Subcutaneous abdominal adipose tissue (tissue), 5 donors: Measurements from ENCODE around the gene CTDSP1.

Source experiments
- H3K27ac ChIP-seq: one replicate; pipeline ENCODE4 v1.7.0; 2013; ENCODE audit warnings: low read depth, mild to moderate bottlenecking, inconsistent platforms, low read length, moderate library complexity
- H3K27me3 ChIP-seq, 5 donors: one replicate each; pipeline ENCODE4 v1.7.0; 2013; ENCODE audit warnings: low read length in 5 of 5, inconsistent platforms in 1 of 5; ENCODE audit not compliant: control insufficient read depth in 5 of 5, insufficient read depth in 4 of 5
- H3K36me3 ChIP-seq, 5 donors: one replicate each; pipeline ENCODE4 v1.7.0; 2013; ENCODE audit warnings: low read length in 5 of 5; ENCODE audit not compliant: control insufficient read depth in 5 of 5, insufficient read depth in 5 of 5
- H3K4me1 ChIP-seq, 5 donors: one replicate each; pipeline ENCODE4 v1.7.0; 2013; ENCODE audit warnings: low read length in 5 of 5, mild to moderate bottlenecking in 3 of 5, moderate library complexity in 1 of 5; ENCODE audit not compliant: control insufficient read depth in 5 of 5, insufficient read depth in 5 of 5
- H3K4me3 ChIP-seq, 5 donors: one replicate each; pipeline ENCODE4 v1.7.0; 2013; ENCODE audit warnings: low read length in 5 of 5, low read depth in 1 of 5
- H3K9ac ChIP-seq, 5 donors: one replicate each; pipeline ENCODE4 v1.7.0; 2013; ENCODE audit warnings: low read length in 5 of 5, mild to moderate bottlenecking in 4 of 5, moderate library complexity in 3 of 5
- H3K9me3 ChIP-seq, 5 donors: one replicate each; pipeline ENCODE4 v1.7.0; 2013; ENCODE audit warnings: low read length in 5 of 5; ENCODE audit not compliant: control insufficient read depth in 5 of 5
- donor health status: healthy.
- donor health status: healthy.
- donor health status: healthy.
- donor health status: healthy.
- donor health status: healthy.

The CTDSP1 gene

GRCh38 chr2:218452079-218452478 is 52.4 kb downstream of the CTDSP1 start:
- H3K4me3 ChIP-seq: no peak overlapping the region
- no peak overlapping the region for H3K27ac ChIP-seq
- H3K27me3 ChIP-seq: no peaks in the 10 kb centered on the region
- H3K36me3 ChIP-seq: peaks cover 32 to 56% (median 37%) of the 10 kb centered on the region in 5 donors
- no peaks in the 10 kb centered on the region for H3K4me1 ChIP-seq
- no peaks in the 10 kb centered on the region for H3K9me3 ChIP-seq
- H3K9ac ChIP-seq: no peak overlapping the region
